ENCODE measurements around the gene ZCCHC24.

The ZCCHC24 gene

DNA sequence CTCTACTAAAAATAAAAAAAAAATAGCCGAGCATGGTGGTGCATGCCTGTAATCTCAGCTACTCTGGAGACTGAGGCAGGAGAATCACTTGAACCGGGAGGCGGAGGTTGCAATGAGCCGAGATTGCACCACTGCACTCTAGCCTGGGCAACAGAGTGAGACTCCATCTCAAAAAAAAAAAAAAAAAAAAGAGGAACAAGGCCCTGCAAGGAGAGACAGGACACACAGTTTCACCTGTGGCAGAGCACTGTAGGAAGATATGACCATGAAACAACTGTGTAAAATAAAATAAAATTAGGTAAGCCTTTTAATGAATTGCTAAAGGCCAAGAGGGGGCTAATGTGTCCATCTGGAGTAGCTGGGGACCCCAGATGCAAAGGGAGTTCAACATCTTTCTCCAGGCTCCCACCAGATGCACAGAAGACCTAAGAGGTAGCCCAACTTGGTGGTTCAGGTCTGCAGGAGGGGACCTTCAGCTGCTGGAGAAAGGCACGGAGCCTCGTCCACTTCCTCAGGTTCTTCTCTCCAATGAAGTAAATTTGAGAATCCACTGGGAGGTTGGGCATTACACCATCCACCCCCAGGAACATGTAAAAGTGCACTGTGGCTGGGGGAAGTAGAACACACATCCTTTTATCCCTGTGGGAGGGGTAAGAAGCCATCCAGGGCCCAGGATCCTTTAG, 85.5 kb downstream of the ZCCHC24 start:
- no peak for DNase-seq (ENCODE audit: low read depth)

DNA sequence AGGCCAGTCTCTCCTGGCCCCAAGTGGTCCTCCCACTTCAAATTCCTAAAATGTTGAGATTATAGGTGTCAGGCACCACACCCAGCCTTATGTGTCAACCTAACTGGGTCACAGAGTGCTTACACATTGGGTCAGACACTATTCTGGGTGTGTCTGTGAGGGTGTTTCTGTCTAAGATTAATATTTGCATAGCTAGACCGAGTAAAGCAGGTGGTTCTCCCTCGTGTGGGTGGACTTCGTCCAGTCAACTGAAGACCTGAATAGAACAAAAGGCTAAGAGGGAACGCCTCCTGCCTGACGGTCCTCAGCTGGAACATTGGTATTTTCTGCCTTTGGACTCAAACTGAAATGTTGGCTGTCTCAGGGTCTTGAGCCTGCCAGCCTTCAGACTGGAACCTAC, 86.6 kb downstream of the ZCCHC24 start:
- no peak for DNase-seq (ENCODE audit: low read depth)

DNA sequence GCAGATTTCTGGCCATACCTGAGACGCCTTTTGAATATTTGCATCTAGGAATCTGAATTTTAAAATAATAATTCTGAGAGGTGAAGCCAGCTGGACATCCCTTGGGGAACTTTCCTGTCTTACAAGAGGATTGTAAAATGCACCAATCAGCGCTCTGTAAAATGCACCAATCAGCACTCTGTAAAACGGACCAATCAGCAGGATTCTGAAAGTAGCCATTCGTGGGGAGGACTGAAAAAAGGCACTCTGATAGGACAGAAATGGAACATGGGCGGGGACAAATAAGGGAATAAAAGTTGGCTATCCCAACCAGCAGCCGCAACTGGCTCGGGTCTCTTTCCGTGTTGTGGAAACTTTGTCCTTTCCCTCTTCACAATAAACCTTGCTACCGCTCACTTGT, 88.2 kb downstream of the ZCCHC24 start:
- no peak for DNase-seq (ENCODE audit: low read depth)

DNA sequence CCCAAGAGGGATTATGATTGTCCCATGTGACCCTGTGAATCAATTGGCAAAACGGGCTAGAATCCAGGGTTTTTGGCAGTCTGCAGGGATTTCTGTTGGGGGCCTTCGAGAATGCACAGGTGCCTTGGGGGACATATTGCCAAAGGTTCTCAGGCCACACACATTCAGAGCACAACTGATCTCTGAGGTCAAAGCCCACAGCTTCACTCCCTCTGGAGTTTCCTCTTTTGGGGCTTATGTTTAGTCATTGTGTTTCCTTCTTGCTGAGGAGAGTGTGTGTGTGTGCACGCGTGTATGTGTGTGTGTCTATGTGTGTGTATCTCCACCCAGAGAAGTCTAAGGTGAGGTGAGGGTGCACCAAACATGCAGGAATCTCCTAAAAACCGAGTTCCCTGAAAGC, 89.3 kb downstream of the ZCCHC24 start:
- DNase-seq (ENCODE audit: low read depth), result no peak

DNA sequence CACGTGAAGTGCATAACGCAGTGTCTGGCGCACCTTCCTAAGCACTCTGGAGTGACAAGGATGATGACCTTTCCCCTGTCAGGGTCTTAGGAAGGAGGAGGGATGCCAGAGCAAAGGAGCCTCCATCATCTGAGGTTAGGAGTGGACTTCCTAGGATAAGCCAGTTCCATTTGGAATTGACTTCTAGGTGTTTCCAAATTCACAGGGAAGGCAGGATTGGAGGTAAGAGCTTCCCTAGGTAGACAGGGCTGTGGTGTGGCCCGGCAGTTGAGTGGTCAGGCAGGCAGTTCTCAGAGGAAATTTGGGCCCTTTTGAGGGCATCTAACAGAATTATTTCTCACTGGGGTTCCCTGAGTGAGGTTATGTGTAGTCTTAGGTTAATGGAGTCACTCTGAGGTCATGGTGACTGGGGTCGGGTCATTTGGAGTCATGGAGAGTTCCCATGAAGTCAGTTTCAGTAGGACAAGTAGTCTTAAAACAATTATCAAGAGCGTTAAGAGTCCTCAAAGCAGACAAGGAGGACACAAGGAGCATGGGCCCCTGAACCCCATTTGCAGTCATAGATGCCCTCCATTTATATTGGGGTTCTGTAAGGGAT, 89.9 kb downstream of the ZCCHC24 start:
- DNase-seq (ENCODE audit: low read depth), result no peak

DNA sequence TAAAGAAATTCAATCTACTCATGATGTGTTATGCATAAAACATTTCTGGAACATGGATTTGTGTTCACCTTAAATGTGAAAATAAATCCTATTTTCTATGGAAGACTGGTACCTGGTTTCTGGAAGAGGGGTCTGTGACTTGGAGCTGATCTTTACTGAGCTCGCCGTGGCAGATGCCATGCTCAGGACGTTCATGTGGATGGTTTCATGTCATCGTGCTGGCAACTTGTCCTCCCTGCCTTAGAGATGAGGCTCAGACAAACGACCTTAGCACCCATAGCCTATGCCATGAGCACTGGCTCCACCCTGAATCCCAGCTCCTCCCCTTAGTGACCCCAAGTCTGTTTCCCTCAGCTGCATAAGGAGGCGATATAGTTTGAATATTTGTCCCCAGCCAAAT, 90.8 kb downstream of the ZCCHC24 start:
- DNase-seq (ENCODE audit: low read depth), result no peak

DNA sequence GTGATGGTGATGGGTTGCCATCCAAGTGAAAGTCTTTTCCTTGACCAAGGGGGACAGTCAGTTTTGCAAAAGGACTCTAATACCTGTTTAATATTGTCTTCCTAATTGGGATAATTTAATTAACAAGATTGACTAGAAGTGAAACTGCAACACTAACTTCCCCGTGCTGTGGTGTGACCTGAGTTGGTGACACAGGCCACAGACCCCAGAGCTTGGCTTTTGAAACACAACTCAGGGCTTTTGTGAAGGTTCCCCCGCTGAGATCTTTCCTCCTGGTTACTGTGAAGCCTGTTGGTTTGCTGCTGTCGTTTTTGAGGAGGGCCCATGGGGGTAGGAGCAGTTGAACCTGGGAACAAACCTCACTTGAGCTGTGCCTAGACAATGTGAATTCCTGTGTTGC, 91.3 kb downstream of the ZCCHC24 start:
- no peak for DNase-seq (ENCODE audit: low read depth)

DNA sequence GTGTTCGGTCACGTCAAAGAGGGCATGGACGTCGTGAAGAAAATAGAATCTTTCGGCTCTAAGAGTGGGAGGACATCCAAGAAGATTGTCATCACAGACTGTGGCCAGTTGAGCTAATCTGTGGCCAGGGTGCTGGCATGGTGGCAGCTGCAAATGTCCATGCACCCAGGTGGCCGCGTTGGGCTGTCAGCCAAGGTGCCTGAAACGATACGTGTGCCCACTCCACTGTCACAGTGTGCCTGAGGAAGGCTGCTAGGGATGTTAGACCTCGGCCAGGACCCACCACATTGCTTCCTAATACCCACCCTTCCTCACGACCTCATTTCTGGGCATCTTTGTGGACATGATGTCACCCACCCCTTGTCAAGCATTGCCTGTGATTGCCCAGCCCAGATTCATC, 91.7 kb downstream of the ZCCHC24 start:
- DNase-seq (ENCODE audit: low read depth), result no peak

DNA sequence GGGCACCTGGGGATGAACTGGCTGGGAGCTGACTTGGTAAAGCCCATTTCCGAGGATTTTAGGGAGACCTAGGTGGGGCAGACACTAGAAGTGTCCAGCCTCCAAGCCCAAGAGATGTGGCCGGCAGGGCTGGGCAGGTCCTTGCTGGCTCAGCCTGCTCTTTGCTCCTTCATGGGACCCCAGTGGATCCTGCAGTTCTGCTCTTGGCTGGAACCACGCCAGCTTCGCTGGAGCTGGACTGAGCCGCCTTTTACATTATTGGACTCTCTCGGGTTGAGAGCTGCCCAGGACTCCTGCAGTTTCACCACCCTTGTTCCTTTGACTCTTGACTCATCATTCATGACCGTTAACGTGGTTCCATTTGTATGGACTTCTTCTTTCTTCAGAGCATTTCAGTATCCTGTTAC, 92.4 kb downstream of the ZCCHC24 start:
- DNase-seq (ENCODE audit: low read depth), result no peak

DNA sequence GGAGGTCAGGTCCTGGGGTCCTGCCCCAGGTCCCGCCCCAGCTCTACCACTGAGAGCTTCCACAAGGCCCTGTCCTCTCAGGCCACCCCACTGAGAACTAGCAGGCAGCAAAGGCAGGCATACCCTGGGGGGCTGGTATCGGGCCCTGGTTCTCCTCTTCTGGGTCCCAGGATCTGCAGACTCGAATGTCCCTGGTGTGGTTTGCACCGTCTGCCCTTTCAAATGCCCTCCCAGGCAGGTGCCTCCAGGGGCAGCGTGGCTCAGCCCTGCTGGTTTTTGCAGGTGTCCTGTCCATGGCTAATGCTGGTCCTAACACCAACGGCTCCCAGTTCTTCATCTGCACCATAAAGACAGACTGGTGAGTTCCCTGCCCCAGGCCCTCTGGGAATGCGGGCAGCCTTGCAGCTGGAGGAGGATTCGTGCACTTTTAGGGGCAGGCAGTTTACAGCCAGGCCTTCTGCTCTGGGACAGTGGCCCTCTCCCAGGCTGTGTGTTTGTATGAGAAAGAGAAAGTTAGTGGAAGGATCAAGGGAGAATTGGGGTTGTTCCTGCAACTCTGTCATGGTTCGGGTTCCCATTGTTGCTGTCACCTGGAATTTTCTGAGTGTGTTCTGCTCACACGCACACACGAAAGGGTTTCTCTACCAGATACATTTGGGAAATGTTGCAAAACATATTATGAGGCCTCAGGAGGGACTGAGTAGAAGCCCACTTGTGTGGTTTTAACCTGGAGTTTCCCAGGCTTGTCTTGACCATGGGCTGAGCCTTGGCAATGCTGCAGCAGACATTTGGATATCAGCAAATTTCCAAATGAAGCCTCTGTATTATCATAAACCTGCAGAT, 93.2 kb downstream of the ZCCHC24 start:
- DNase-seq (ENCODE audit: low read depth), result no peak

DNA sequence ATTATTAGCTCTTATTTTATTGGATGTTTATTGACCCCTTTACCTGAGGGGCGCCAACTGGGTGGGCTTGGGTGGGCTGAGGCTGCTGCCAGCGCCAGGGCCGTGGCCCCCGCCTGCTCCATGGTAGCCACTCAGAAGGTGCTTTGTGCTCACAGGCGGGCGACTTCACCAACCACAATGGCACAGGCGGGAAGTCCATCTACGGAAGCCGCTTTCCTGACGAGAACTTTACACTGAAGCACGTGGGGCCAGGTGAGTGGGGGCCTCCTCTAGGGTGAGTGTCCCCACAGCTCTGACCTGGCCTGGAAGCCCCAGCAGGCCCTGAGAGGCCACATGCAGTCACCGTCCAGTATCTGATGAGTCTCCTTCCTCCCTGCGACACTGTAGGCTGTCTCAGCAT, 94.1 kb downstream of the ZCCHC24 start:
- DNase-seq (ENCODE audit: low read depth), result no peak

DNA sequence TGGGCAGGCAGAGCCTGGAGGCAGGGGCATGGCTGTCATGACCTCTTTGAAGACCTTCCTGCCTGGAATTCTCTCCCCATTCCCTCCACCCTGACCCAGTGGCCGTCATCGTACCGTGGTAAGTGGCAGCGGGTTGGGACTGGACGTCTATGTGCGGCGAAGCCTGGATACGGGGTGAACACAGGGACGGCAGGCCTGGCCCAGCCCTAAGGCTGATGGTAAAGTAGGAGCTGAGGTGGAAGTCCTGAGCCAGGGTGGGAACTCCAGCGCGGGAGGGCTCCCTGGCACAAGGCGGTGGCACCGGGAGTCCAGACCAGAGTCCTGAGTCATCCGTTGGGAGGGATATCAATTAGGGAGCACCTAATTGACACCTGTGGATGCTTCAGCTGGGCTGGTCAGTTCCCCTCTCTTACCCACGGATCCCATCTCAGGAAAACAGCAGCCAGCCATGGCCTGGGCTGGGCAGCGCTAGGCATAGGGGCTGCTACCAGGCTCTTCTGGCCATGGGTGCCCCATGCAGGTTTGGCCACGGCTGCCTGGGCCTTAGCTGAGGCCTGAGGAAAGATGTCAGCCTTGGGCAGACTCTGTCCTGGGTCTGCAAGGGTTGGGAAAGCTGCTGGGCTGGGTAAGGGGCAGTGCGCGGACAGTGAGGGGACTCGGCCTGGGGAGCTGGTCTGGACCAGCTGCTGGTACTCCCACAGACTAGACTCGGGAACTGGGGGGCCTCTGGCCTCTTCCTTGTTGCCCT, 94.8 kb downstream of the ZCCHC24 start:
- no peak for DNase-seq (ENCODE audit: low read depth)

DNA sequence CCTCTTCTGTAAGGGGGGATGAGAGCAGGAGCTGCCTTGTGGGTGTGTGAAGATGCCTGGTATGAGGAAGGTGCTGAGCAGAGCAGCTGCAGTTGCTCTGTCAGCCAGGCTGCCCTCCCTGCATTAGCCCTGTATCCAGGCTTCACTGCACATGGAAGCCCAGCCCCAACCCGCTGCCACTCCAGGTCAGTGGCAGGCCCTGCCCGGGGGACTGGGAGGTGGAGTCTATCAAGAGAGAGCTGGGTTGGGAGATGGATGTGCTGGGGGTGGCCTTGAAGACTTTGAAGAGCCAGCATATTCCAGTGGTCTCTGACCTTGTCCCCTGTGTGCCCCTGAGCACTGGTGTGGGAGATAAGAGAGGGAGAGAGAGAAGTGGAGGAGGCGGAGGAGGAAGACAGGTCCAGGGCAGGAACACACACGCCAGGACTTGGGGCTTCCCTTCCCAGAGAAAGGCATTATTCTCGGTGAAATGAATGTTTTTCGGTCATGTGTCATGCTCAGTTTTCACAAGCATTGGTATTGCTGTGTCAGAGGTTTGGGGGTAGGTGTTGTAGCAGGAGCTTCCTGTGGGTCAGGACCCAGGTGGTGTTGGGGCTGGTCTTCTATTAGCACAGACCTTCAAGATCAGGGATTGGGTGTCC, 95.5 kb downstream of the ZCCHC24 start:
- DNase-seq (ENCODE audit: low read depth), result no peak

DNA sequence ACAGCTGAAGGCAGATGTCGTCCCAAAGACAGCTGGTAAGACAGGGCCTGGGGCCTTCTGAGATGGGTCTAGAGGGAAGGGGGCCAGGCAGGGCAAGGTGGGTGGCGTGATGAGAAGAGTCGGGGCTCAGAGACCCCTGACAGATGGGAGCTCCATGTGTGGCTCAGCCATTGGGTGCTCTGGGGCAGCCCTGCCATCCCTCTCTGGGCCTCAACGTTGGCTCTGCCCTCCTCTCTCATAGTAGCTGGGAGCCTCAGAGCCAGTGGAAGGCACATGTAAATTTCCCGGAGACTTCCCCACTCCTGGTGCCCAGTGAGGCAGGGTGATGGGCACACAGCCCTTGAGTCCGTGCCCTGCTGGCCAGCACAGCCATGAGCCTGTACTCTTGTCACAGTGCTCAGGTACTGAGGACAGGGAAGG, 96.3 kb downstream of the ZCCHC24 start:
- no peak for DNase-seq (ENCODE audit: low read depth)

DNA sequence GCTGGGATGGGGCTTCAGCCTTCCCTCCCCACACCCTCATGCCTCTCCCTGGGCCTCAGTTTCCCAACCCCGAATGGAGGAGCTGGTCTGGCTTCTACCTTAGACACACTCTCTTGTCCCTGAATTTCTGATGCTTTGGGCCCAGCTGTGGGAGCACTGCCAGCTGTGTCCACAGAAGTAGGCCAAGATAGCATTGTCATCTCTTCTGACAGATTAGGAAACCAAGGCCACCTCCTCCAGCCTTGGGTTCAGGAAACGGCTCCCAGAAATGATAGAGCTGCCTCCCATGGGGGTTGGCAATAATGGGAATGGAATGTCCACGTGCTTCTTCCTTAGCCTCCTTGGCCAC, 96.8 kb downstream of the ZCCHC24 start:
- DNase-seq (ENCODE audit: low read depth), result no peak

DNA sequence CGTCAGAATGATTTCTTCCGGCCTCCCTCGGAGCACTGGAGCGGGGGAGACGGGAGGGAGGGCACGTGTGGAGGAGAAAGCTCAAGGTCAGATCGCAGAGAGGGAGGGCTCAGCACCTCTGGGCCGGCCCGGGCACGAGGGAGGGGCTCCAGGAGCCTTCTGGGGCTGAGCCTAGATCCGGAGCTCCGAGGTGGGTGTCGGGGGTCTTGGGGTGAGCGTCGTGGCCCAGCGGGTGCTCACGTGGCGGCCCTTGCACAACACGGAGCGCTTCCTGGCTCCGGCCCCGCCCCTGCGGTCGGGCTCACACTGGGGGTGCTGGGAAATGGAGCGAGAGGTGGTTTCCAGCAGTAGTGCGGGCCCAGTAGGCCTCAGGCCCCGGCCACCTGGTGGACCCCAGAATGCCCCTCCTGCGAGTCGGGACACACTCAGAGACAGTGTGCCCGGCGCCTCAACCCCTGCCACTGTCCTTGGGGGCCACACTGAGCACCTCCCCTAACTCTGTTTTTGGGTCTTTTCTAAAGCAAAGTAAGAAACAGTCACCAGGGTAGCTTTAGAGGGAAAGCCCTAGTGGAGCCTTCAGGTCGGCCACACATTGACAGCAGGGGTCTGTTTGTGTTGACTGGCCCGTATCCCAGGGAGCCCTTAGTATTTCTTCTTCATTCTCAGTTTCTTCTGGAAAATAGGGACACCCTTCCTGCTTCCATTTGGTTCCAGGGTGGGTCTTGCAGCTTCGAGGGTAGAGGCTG, 97.4 kb downstream of the ZCCHC24 start:
- DNase-seq (ENCODE audit: low read depth), result no peak

DNA sequence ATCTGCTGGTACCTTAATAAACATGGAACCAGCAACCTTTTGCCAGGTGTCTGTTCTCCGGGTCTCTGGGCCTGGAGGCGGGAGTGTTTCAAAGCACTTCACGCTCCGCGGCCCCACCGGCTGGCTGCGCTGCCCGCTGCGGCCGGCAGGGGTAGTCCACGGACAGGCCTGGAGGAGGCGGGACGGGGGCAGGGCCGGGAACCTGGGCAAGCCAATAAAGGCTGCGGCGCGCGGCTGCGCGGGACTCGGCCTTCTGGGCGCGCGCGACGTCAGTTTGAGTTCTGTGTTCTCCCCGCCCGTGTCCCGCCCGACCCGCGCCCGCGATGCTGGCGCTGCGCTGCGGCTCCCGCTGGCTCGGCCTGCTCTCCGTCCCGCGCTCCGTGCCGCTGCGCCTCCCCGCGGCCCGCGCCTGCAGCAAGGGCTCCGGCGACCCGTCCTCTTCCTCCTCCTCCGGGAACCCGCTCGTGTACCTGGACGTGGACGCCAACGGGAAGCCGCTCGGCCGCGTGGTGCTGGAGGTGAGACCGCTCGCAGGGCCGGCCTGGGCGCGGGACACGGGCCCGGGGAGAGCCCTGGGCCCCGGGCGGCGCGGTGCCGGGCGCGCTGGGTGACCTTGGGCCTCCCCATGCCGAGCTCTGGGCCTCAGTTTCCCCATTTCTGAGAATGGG, 98.1 kb downstream of the ZCCHC24 start, which contains the start of gene PPIF:
Gene PPIF, plus strand, starts transcription at position 244 of the 668 bp plus-strand sequence. Its CDS starts 80 bp downstream, at position 324.
- no peak for DNase-seq (ENCODE audit: low read depth)

DNA sequence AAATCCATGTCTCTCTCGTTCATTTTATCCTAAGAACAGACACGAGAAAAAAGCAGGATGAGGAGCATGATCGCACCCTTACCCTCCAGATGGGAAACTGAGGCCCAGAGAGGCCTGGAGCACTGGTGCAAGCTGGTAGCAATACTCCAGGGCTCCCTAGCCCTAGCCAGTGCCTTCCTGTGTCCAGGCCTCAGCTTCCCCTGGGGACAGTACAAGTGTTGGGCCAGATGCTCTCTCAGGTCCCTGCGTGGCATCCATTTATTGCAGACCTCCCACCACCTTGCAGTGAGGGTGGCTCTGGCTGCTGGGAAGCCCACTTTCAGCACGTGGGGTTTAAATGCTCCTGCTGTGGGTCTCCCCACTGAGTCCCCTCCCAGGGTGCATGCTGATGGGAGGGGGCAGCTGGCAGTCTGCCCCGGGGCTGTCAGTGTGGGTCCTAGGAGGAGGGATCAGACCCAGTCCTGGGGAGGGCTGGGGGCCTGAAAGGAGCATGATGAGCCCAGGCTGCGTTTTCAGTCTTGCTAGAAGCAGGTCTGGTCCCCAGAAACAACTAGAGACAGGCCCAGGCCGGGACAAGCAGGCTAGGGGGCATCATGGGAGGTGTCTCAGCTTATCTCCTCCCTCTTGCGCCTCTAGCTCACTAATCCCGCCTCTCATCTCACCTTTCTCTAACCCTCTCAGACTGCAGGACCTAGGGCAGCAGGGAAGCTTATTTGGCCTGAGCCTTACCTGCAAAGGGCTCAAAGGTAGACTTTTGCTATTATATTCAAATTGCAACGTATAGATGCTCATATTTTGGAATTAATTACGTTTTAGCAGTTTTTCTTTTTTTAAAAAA, 98.8 kb downstream of the ZCCHC24 start:
- DNase-seq (ENCODE audit: low read depth), result no peak

DNA sequence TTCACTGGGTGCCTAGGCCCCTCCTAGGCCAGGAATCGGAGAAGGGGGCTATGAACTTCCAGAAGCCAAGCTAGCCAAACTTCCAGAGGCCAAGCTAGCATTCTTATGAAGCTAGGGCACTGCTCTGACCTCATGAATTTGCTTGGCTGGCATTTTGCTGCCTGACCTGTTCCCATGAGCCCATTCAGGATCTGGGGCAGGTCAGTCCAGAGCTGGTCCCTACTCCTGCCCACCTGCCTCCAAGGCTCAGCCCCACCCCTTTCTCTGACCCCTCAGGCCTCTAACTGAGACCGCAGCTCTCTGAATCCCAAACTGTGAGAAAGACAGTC, 99.4 kb downstream of the ZCCHC24 start:
- DNase-seq (ENCODE audit: low read depth), result no peak
